ENCODE measurements around the gene CDH16.
"Not testable (repeated sequence)": the region's sequence is repeated elsewhere in the genome, so short reads cannot be mapped to it uniquely, and the experiment has no call there.

Gene CDH16

DNA sequence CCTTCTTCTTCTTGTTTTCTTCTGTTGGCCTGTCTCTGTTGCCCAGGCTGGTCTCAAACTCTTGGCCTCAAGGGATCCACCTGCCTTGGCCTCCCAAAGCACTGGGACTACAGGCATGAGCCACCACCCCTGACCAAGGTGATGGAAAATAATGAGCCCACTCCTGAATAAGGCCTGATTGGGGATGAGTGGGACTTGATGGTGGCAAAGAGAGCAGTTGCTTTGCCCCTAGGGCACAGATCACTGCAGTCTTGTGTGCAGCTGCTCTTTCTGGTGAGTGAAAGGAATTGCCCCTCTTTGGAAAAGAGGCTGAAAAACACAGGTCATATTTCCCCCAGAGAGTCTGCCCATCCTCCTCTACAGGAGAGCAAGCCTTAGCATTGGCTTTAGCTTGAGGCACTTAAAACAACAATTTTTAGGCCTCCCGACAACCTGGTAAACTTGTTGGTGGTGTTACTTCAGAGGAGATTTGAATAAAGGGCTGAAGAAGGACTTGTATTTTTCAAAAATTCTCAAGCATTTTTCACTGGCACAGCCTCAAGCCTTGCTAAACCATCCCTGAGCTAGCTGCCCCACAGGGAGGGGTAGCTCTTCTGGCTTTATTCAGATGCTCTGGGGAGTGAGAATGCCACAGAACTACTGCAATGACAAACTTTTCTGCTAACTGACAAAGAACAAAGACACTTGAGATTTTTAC, 44.5 kb downstream of the CDH16 start:
- DNase-seq (ENCODE audit: low spot score) = no peak
- in situ Hi-C loops (cut with MboI; ENCODE audit: low pct_unique_long_range_greater_than_20kb, low sequenced_read_pairs, unreplicated experiment) = loop anchor here (25.0 kb wide), 1 partner anchor 462 kb away; no protein-coding TSS in a partner anchor

DNA sequence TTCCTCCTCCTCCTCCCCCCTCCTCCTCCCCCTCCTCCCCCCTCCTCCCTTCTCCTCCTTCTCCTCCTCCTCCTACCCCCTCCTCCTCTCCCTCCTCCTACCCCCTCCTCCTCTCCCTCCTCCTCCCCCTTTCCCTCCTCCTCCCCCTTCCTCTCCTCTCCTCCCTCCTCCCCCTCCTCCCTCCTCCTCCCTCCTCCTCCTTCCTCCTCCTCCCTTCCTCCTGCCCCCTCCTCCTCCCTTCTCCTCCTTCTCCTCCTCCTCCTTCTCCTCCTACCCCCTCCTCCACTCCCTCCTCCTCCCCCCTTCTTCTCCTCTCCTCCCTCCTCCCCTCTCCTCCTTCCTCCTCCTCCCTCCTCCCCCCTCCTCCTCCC, 45.0 kb downstream of the CDH16 start:
- DNase-seq (ENCODE audit: low spot score) = no peak
- TF ChIP-seq, protein P1, sequence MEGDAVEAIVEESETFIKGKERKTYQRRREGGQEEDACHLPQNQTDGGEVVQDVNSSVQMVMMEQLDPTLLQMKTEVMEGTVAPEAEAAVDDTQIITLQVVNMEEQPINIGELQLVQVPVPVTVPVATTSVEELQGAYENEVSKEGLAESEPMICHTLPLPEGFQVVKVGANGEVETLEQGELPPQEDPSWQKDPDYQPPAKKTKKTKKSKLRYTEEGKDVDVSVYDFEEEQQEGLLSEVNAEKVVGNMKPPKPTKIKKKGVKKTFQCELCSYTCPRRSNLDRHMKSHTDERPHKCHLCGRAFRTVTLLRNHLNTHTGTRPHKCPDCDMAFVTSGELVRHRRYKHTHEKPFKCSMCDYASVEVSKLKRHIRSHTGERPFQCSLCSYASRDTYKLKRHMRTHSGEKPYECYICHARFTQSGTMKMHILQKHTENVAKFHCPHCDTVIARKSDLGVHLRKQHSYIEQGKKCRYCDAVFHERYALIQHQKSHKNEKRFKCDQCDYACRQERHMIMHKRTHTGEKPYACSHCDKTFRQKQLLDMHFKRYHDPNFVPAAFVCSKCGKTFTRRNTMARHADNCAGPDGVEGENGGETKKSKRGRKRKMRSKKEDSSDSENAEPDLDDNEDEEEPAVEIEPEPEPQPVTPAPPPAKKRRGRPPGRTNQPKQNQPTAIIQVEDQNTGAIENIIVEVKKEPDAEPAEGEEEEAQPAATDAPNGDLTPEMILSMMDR (IDR thresholded peaks at IDR 0.05; ENCODE audit: extremely low read depth, insufficient read depth, missing control alignments) = no peak
- in situ Hi-C loops (cut with MboI; ENCODE audit: low pct_unique_long_range_greater_than_20kb, low sequenced_read_pairs, unreplicated experiment) = loop anchor here (25.0 kb wide), 1 partner anchor 461 kb away; no protein-coding TSS in a partner anchor

More for the DNA sequence above, 44.5 kb downstream of the CDH16 start:
- TF ChIP-seq, protein P1 (IDR thresholded peaks at IDR 0.05; ENCODE audit: extremely low read depth, insufficient read depth, missing control alignments) = no peak

DNA sequence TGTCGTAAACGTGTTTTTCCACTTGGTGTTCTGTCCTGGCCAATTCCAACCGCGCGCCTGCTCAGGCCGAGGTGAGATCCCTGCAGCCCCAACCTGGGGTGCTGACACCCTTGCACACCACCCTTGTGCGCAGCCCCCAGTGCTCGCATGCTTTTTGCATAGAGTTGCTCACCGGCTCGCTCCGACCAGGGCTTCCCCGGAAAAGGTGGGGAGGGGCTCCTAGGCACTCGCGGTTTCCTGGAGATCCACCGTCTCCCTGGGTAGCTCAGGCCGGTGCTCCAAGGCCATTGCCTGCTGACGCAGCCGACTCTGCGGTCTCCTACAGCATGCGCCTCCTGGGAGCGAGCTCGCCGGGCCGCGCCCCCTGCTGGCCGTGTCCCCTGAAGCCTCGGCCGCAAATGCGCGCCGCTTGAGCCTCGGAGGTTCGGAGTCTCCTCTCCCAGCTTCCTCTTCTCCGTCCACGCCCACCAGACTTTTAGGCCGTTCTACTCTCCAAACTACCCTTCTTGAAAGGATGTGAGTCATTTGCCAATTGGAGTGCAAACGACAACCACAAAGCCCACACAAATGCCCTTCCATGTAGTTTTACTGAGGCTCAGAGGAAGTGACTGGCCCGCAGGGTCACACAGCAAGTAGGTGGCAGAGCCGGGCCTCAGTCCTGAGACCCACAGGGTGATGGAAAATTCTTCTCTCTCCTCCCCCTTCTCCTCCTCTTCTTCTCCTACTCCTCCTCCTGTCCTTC, 45.6 kb downstream of the CDH16 start:
- DNase-seq (ENCODE audit: low spot score) = peak; percentile 86
- in situ Hi-C loops (cut with MboI; ENCODE audit: low pct_unique_long_range_greater_than_20kb, low sequenced_read_pairs, unreplicated experiment) = loop anchor here (25.0 kb wide), 1 partner anchor 461 kb away; no protein-coding TSS in a partner anchor
- TF ChIP-seq, protein P1 (IDR thresholded peaks at IDR 0.05; ENCODE audit: extremely low read depth, insufficient read depth, missing control alignments) = peak; percentile 98

DNA sequence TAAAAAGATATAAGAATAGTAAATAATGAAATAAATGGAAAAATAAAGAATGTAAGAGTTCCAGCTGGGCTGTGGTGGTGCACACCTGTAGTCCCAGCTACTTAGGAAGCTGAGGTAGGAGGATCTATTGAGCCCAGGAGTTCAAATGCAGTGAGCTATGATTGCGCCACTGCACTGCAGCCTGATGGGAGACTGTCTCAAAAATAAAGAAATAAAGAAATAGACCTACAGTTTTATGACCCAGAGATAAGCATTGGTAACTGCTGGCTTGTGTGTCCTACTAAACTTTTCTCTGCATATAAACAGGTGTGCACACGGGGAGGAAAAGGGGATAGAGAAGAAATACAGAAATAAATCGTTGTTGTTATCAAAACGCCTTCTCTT, 46.1 kb downstream of the CDH16 start:
- DNase-seq (ENCODE audit: low spot score) = no peak
- in situ Hi-C loops (cut with MboI; ENCODE audit: low pct_unique_long_range_greater_than_20kb, low sequenced_read_pairs, unreplicated experiment) = loop anchor here (25.0 kb wide), 1 partner anchor 460 kb away; no protein-coding TSS in a partner anchor
- TF ChIP-seq, protein P1 (IDR thresholded peaks at IDR 0.05; ENCODE audit: extremely low read depth, insufficient read depth, missing control alignments) = no peak

DNA sequence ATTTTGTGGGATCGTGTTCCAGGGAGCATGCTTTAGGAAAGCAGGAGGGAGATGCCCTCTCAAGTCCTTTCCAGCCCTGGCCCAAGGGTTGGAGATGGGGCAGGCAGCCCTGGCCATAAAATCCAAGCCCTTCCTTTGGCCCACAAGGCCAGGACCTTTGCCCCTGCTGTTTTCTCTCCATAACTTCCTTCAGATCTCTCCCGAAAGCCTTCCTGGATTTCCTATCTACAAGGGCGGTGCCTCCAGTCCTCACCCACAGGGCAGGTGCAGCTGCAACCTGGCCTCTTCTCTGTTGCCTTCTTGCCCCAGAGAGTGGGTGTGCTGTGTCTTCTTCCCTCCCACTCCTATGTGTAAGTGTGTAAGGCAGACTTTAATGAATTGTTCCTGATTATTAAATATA, 46.8 kb downstream of the CDH16 start:
- in situ Hi-C loops (cut with MboI; ENCODE audit: low pct_unique_long_range_greater_than_20kb, low sequenced_read_pairs, unreplicated experiment) = loop anchor here (25.0 kb wide), 1 partner anchor 460 kb away; no protein-coding TSS in a partner anchor
- DNase-seq (ENCODE audit: low spot score) = no peak
- TF ChIP-seq, protein P1 (IDR thresholded peaks at IDR 0.05; ENCODE audit: extremely low read depth, insufficient read depth, missing control alignments) = no peak

DNA sequence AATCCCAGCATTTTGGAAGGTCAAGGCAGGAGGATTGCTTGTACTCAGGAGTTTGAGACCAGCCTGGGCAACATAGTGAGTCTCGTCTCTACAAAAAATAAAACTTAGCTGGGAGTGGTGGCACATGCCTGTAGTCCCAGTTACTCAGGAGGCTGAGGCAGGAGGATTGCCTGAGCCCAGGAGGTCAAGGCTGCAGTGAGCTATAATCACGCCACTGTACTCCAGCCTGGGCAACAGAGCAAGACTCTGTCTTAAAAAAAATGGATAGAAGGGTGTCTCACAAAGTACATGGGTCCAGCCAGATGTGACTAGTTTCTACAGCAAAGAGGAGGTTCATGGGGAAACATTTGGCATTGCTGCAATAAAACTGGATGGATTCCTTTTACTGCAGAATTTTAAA, 47.3 kb downstream of the CDH16 start:
- in situ Hi-C loops (cut with MboI; ENCODE audit: low pct_unique_long_range_greater_than_20kb, low sequenced_read_pairs, unreplicated experiment) = loop anchor here (25.0 kb wide), 1 partner anchor 459 kb away; no protein-coding TSS in a partner anchor
- DNase-seq (ENCODE audit: low spot score) = not testable (repeated sequence)

DNA sequence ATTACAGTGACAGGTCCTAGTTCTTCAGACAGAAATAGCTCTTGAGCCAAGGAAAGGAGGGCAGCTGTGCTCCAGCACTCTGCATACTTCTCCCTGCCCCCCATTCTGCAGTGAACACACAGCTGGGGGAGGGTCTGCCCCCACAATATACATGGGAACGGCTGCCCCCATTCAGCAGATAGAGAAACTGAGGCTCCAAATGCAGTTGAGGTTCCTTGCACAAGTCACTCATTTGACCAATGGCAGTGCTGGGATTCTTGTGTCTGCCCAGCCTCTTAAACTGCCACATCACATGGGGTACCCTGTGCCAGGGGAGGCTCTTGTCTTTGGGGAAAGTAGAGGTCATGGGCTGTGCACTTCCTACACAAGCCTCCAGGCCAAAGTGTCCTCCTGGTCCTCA, 49.3 kb downstream of the CDH16 start:
- DNase-seq (ENCODE audit: low spot score) = no peak
- in situ Hi-C loops (cut with MboI; ENCODE audit: low pct_unique_long_range_greater_than_20kb, low sequenced_read_pairs, unreplicated experiment) = loop anchor here (25.0 kb wide), 1 partner anchor 457 kb away; no protein-coding TSS in a partner anchor
- TF ChIP-seq, protein P1 (IDR thresholded peaks at IDR 0.05; ENCODE audit: extremely low read depth, insufficient read depth, missing control alignments) = no peak

All from GM13977 (cell line).